Liver (tissue), 9 donors: ENCODE results near the gene P4HA2. TPM values are rescaled to one million over a fixed set of nuclear protein-coding genes. Genes with fewer than 3 reads are reported as not detected.

Experiments
- DNase-seq: peaks from one replicate; pipeline ENCODE4 v3.0.0-alpha.2; 2017; ENCODE audit warnings: low spot score
- H3K27ac ChIP-seq, 2 donors: one replicate each; pipeline ENCODE4 v1.7.0; 2013; ENCODE audit warnings: inconsistent platforms in 2 of 2, low read length in 2 of 2, control low read depth in 1 of 2, low read depth in 1 of 2, mild to moderate bottlenecking in 1 of 2
- H3K27me3 ChIP-seq, 4 donors: one replicate each; pipeline versions ENCODE4 v1.6.1 to v1.7.0; 2013; ENCODE audit warnings: low read length in 3 of 4, inconsistent platforms in 1 of 4, mild to moderate bottlenecking in 1 of 4, moderate library complexity in 1 of 4; ENCODE audit not compliant: control insufficient read depth in 4 of 4, insufficient read depth in 4 of 4
- H3K36me3 ChIP-seq, 4 donors: one replicate each; pipeline versions ENCODE4 v1.6.1 to v1.7.0; 2013; ENCODE audit warnings: low read length in 3 of 4, mild to moderate bottlenecking in 3 of 4, low read depth in 1 of 4, moderate library complexity in 1 of 4; ENCODE audit not compliant: control insufficient read depth in 4 of 4, insufficient read depth in 3 of 4
- H3K4me1 ChIP-seq, 4 donors: one replicate each; pipeline versions ENCODE4 v1.6.1 to v1.7.0; 2013; ENCODE audit warnings: low read length in 3 of 4, mild to moderate bottlenecking in 3 of 4, moderate library complexity in 1 of 4; ENCODE audit not compliant: control insufficient read depth in 4 of 4, insufficient read depth in 4 of 4
- H3K4me3 ChIP-seq, 3 donors: one replicate each; pipeline versions ENCODE4 v1.6.1 to v1.7.0; 2013; ENCODE audit warnings: low read length in 3 of 3, control low read depth in 1 of 3, low read depth in 1 of 3, mild to moderate bottlenecking in 1 of 3
- H3K9ac ChIP-seq, 2 donors: one replicate each; pipeline ENCODE4 v1.7.0; 2013; ENCODE audit warnings: low read length in 2 of 2, mild to moderate bottlenecking in 2 of 2, moderate library complexity in 2 of 2, control low read depth in 1 of 2, low read depth in 1 of 2
- H3K9me3 ChIP-seq, 4 donors: one replicate each; pipeline versions ENCODE4 v1.6.1 to v1.7.0; 2013; ENCODE audit warnings: low read length in 3 of 4; ENCODE audit not compliant: control insufficient read depth in 4 of 4
- EGR1 ChIP-seq, 2 donors: IDR thresholded peaks; 2 replicates each; pipeline ENCODE4 v1.6.1; 2016 to 2018; ENCODE audit warnings: antibody characterized with exemption in 2 of 2, low read depth in 2 of 2
- FOXA1 ChIP-seq: IDR thresholded peaks from 2 replicates; pipeline ENCODE4 v1.6.1; 2016; ENCODE audit warnings: antibody characterized with exemption
- FOXA2 ChIP-seq: IDR thresholded peaks from 2 replicates; pipeline ENCODE4 v1.6.1; 2016; ENCODE audit warnings: antibody characterized with exemption
- GABPA ChIP-seq, 2 donors: IDR thresholded peaks in 1 of 2; conservative IDR thresholded peaks in 1 of 2; 2 replicates each; pipeline ENCODE4 v1.6.1; 2016; ENCODE audit warnings: antibody characterized with exemption in 2 of 2, mild to moderate bottlenecking in 1 of 2, moderate library complexity in 1 of 2
- HNF4A ChIP-seq, 2 donors: conservative IDR thresholded peaks; 2 replicates each; pipeline ENCODE4 v1.6.1; 2016; ENCODE audit warnings: antibody characterized with exemption in 2 of 2, mild to moderate bottlenecking in 2 of 2
- HNF4G ChIP-seq: IDR thresholded peaks from 2 replicates; pipeline ENCODE4 v1.6.1; 2016; ENCODE audit warnings: antibody characterized with exemption
- JUND ChIP-seq, 2 donors: IDR thresholded peaks; 2 replicates each; pipeline ENCODE4 v1.6.1; 2016; ENCODE audit warnings: antibody characterized with exemption in 2 of 2
- NR2F2 ChIP-seq: IDR thresholded peaks from 2 replicates; pipeline ENCODE4 v1.6.1; 2016; ENCODE audit warnings: antibody characterized with exemption
- RAD21 ChIP-seq, 2 donors: IDR thresholded peaks; 2 replicates each; pipeline ENCODE4 v1.6.1; 2016; ENCODE audit warnings: antibody characterized with exemption in 2 of 2, mild to moderate bottlenecking in 2 of 2
- RXRA ChIP-seq, 2 donors: IDR thresholded peaks; 2 replicates each; pipeline ENCODE4 v1.6.1; 2017 to 2018; ENCODE audit warnings: antibody characterized with exemption in 2 of 2, mild to moderate bottlenecking in 1 of 2
- SP1 ChIP-seq: IDR thresholded peaks from 2 replicates; pipeline ENCODE4 v1.6.1; 2018; ENCODE audit warnings: antibody characterized with exemption, mild to moderate bottlenecking
- TAF1 ChIP-seq: conservative IDR thresholded peaks from 2 replicates; pipeline ENCODE4 v1.6.1; 2016; ENCODE audit warnings: antibody characterized with exemption, mild to moderate bottlenecking
- YY1 ChIP-seq: IDR thresholded peaks from 2 replicates; pipeline ENCODE4 v1.6.1; 2016; ENCODE audit warnings: antibody characterized with exemption, mild to moderate bottlenecking
- WGBS: extraction: QIAGEN DNeasy Blood & Tissue Kit; methylation state at CpG from one replicate; pipeline ENCODE4 v1.1.7; 2013; 5-methylcytosine and 5-hydroxymethylcytosine counted together
- polyA plus RNA-seq, 2 donors: library from polyadenylated mRNA; stranded (reverse) in 1 of 2; unstranded in 1 of 2; fragments of 200-250 nt in 1 of 2; fragments of >200 nt in 1 of 2; fragmentation: Nextera tagmentation in 1 of 2; extraction: Ambion mirVana in 1 of 2; gene quantifications; one replicate each; pipeline versions ENCODE4 v1.2.1 to v1.2.3, GENCODE V29; 2013 to 2015
- total RNA-seq, 2 donors: library from RNA; depleted of rRNA; stranded (reverse); fragments of >200 nt; gene quantifications; one replicate each; pipeline ENCODE4 v1.2.3, GENCODE V29; 2014
- TF ChIP-seq, protein P1 (sequence below): fragments of 150-350 bp; IDR thresholded peaks from 2 replicates; pipeline ENCODE4 v1.5.1; 2017; ENCODE audit warnings: improper control_type of control experiment, low read depth, low read length; ENCODE audit not compliant: missing input control
- TF ChIP-seq, protein P2 (sequence below): IDR thresholded peaks from 2 replicates; pipeline ENCODE4 v1.6.1; 2016; ENCODE audit warnings: antibody characterized with exemption
- TF ChIP-seq, protein P3 (sequence below): IDR thresholded peaks from 2 replicates; pipeline ENCODE4 v1.6.1; 2016; ENCODE audit warnings: antibody characterized with exemption
- TF ChIP-seq, protein P4 (sequence below): IDR thresholded peaks from 2 replicates; pipeline ENCODE4 v1.6.1; 2016; ENCODE audit warnings: antibody characterized with exemption, mild to moderate bottlenecking
- TF ChIP-seq, protein P5 (sequence below): IDR thresholded peaks from 2 replicates; pipeline ENCODE4 v1.6.1; 2016; ENCODE audit warnings: antibody characterized with exemption
- donor health status: healthy.
- donor health status: healthy.
- donor health status: healthy.
- donor health status: healthy.
- donor health status: healthy.

P4HA2 gene
- total and polyA plus RNA-seq, 4 donors = 4.6 to 7.9 (median 6.1) TPM

DNA sequence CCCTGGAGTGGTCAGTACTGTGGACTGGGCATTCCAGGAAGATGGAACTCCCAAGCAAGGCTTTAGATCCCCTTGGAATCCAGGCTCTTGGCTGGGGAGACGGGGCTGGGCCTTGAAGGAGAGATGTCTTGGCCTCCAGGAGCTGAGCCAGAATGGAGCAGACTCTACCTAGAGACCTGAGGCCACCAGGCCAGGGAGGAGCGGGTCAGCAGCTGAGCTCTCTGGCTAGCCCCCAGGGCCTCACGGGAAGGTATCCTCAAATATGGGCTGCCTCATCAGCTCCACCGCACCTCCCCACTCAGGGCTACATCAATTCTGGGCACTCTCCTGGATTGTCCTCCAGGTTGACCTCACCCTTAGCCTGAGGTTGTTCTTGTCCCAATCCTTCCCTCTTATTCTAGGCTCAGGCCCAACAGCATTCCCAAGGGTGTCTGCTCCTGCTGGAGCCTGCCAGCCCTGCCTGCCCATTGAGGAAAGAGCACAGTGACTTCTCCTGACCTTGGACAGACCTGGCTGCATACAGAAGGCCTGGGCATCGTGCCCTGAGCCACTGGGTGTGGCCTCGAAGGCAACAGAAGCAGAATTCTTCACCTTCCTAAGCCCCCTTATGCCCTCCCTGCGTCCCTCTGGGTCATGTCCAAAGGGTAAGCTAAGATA, 26.8 kb upstream of the P4HA2 start (continued):
- TF ChIP-seq, protein P1, sequence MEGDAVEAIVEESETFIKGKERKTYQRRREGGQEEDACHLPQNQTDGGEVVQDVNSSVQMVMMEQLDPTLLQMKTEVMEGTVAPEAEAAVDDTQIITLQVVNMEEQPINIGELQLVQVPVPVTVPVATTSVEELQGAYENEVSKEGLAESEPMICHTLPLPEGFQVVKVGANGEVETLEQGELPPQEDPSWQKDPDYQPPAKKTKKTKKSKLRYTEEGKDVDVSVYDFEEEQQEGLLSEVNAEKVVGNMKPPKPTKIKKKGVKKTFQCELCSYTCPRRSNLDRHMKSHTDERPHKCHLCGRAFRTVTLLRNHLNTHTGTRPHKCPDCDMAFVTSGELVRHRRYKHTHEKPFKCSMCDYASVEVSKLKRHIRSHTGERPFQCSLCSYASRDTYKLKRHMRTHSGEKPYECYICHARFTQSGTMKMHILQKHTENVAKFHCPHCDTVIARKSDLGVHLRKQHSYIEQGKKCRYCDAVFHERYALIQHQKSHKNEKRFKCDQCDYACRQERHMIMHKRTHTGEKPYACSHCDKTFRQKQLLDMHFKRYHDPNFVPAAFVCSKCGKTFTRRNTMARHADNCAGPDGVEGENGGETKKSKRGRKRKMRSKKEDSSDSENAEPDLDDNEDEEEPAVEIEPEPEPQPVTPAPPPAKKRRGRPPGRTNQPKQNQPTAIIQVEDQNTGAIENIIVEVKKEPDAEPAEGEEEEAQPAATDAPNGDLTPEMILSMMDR = no peak
- TF ChIP-seq, protein P2, sequence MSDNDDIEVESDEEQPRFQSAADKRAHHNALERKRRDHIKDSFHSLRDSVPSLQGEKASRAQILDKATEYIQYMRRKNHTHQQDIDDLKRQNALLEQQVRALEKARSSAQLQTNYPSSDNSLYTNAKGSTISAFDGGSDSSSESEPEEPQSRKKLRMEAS = no peak

DNA sequence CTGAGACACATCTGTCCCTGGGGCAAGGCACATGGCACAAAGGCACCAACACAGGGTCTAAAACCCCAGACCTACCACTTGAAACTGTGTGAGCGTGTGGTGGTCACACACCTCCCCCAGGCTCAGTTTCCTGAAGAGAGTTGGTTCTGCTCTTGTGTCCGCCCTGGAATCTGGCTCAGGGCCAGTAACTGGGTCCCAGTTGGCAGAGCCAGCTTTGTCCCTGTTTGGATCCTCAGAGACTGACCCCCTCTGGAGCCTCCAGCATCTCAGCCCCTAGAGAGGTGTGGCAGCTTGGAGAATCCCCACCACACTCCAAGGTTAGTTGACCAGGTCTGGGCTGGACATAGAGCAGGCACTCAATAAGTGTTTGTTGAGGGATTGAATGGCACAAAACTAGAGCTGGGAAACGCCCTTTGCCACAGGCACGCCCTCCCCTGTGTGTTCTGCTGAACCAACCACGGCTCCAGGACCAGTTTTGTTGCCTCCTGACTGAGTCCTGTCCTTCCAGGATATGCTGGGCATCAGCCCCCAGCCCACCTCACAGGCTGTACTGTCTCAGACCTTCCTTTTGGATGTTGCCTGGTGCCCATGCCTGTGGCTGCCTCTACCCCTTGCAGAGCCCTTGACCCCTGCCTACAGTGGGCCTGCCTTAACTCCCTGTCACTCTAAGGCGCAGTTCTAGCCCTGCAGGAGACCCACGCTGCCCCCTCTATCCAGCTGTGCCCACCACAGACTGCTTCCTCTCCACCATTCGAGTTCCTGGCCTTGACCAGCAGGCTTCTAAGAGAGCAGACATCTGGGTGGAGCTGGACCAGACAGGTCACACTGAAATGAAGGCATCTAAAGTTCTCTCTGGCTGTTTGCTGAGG, 26.0 kb upstream of the P4HA2 start:
- Histone ChIP-seq H3K27me3 (no peaks in the 10 kb centered on the region), H3K4me1 (peaks cover 0 to 4% (median 1%) of the 10 kb centered on the region in 4 donors), H3K4me3 (no peak overlapping the region), H3K36me3 (no peaks in the 10 kb centered on the region), H3K9ac (no peak overlapping the region), H3K9me3 (no peaks in the 10 kb centered on the region), H3K27ac (no peak overlapping the region)
- TF ChIP-seq YY1 (no peak), JUND (IDR thresholded peaks at IDR 0.05) (no peak), FOXA1 (no peak), SP1 (no peak)
- WGBS = 88% methylated on average over 8 of the region's 8 CpGs
- DNase-seq = no peak

DNA sequence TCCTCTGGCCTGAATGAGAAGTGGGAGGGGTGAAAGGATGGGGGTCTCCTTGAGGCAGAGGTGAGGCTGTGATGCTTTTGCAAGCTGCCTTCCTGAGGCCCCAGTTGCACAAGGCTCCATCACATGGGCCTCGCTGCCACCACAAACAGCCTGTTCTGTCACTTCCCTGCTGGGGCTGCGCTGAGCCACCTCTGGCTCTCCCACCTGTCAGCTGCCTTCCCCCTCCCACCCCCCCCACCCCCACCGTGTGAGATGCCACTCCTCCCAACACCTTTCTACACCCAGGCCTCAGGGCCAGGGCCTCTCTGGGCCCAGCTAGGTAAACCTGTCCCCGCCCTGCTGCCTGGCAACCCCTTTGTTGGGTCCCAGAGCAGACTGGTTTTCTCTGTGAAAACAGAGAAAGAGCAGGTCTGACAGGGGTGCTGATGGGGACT, 25.4 kb upstream of the P4HA2 start:
- 70% methylated on average over 4 of the region's 4 CpGs for WGBS
- no peak for DNase-seq
- no peaks in the 10 kb centered on the region for H3K27me3 ChIP-seq

More for the DNA sequence above, 25.4 kb upstream of the P4HA2 start:
- TF ChIP-seq HNF4G (no peak), RAD21 (IDR thresholded peaks at IDR 0.05) (no peak), TAF1 (no peak), FOXA2 (no peak), EGR1 (IDR thresholded peaks at IDR 0.05; ENCODE audit: low read depth in 2 of 2) (no peak), FOXA1 (no peak), JUND (IDR thresholded peaks at IDR 0.05) (no peak), YY1 (no peak), NR2F2 (no peak), HNF4A (conservative IDR thresholded peaks at IDR 0.05) (no peak), SP1 (no peak), RXRA (IDR thresholded peaks at IDR 0.05) (no peak), GABPA (IDR thresholded peaks at IDR 0.05 in 1 of 2, conservative IDR thresholded peaks at IDR 0.05 in 1 of 2) (no peak)
- TF ChIP-seq, protein P2 = no peak
- TF ChIP-seq, protein P3, sequence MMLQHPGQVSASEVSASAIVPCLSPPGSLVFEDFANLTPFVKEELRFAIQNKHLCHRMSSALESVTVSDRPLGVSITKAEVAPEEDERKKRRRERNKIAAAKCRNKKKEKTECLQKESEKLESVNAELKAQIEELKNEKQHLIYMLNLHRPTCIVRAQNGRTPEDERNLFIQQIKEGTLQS = no peak
- TF ChIP-seq, protein P4, sequence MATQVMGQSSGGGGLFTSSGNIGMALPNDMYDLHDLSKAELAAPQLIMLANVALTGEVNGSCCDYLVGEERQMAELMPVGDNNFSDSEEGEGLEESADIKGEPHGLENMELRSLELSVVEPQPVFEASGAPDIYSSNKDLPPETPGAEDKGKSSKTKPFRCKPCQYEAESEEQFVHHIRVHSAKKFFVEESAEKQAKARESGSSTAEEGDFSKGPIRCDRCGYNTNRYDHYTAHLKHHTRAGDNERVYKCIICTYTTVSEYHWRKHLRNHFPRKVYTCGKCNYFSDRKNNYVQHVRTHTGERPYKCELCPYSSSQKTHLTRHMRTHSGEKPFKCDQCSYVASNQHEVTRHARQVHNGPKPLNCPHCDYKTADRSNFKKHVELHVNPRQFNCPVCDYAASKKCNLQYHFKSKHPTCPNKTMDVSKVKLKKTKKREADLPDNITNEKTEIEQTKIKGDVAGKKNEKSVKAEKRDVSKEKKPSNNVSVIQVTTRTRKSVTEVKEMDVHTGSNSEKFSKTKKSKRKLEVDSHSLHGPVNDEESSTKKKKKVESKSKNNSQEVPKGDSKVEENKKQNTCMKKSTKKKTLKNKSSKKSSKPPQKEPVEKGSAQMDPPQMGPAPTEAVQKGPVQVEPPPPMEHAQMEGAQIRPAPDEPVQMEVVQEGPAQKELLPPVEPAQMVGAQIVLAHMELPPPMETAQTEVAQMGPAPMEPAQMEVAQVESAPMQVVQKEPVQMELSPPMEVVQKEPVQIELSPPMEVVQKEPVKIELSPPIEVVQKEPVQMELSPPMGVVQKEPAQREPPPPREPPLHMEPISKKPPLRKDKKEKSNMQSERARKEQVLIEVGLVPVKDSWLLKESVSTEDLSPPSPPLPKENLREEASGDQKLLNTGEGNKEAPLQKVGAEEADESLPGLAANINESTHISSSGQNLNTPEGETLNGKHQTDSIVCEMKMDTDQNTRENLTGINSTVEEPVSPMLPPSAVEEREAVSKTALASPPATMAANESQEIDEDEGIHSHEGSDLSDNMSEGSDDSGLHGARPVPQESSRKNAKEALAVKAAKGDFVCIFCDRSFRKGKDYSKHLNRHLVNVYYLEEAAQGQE = no peak
- TF ChIP-seq, protein P5, sequence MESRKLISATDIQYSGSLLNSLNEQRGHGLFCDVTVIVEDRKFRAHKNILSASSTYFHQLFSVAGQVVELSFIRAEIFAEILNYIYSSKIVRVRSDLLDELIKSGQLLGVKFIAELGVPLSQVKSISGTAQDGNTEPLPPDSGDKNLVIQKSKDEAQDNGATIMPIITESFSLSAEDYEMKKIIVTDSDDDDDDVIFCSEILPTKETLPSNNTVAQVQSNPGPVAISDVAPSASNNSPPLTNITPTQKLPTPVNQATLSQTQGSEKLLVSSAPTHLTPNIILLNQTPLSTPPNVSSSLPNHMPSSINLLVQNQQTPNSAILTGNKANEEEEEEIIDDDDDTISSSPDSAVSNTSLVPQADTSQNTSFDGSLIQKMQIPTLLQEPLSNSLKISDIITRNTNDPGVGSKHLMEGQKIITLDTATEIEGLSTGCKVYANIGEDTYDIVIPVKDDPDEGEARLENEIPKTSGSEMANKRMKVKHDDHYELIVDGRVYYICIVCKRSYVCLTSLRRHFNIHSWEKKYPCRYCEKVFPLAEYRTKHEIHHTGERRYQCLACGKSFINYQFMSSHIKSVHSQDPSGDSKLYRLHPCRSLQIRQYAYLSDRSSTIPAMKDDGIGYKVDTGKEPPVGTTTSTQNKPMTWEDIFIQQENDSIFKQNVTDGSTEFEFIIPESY = no peak
- TF ChIP-seq, protein P1 = no peak
- Histone ChIP-seq H3K9me3 (no peaks in the 10 kb centered on the region), H3K9ac (no peak overlapping the region), H3K4me1 (peaks cover 0 to 4% (median 1%) of the 10 kb centered on the region in 4 donors), H3K36me3 (no peaks in the 10 kb centered on the region), H3K27ac (no peak overlapping the region), H3K4me3 (no peak overlapping the region)
